OCI-LY1 (cell line): Measurements from ENCODE around the gene ZBTB33.

Experiments used
- H2AFZ ChIP-seq: fragments of 200-600 bp; sonication (generic), shearing (Covaris generic); 2 replicates; pipeline ENCODE4 v1.6.0; 2014; ENCODE audit warnings: antibody characterized with exemption, mild to moderate bottlenecking, low read length
- H3F3A ChIP-seq: fragments of 200-600 bp; sonication (generic), shearing (Covaris generic); 2 replicates; pipeline ENCODE4 v1.6.0; 2014; ENCODE audit warnings: mild to moderate bottlenecking, antibody characterized with exemption, low read length, moderate library complexity; ENCODE audit not compliant: insufficient read depth
- H3K27ac ChIP-seq: fragments of 200-600 bp; sonication (generic); 2 replicates; pipeline ENCODE4 v1.5.1; 2014; ENCODE audit warnings: low read length, mixed run types, mild to moderate bottlenecking, low read depth; ENCODE audit not compliant: poor library complexity, severe bottlenecking
- H3K27me3 ChIP-seq: fragments of 200-600 bp; sonication (generic); 2 replicates; pipeline ENCODE4 v1.6.0; 2014; ENCODE audit warnings: antibody characterized with exemption, mild to moderate bottlenecking, low read length, moderate library complexity; ENCODE audit not compliant: insufficient read depth
- H3K36me3 ChIP-seq: fragments of 200-600 bp; sonication (generic); 2 replicates; pipeline ENCODE4 v1.6.1; 2014; ENCODE audit warnings: mild to moderate bottlenecking, antibody characterized with exemption, low read length, moderate library complexity, mixed read lengths; ENCODE audit not compliant: insufficient read depth
- H3K4me1 ChIP-seq: fragments of 200-600 bp; sonication (generic); 2 replicates; pipeline ENCODE4 v1.5.1; 2014; ENCODE audit warnings: mild to moderate bottlenecking, low read length, moderate library complexity; ENCODE audit not compliant: insufficient read depth, severe bottlenecking
- H3K4me2 ChIP-seq: fragments of 200-600 bp; sonication (generic), shearing (Covaris generic); 2 replicates; pipeline ENCODE4 v1.6.1; 2014; ENCODE audit warnings: low read length
- H3K4me3 ChIP-seq: fragments of 200-600 bp; sonication (generic); 2 replicates; pipeline ENCODE4 v1.5.1; 2014; ENCODE audit warnings: low read length, low read depth, mild to moderate bottlenecking, mixed read lengths; ENCODE audit not compliant: poor library complexity, severe bottlenecking
- H3K79me2 ChIP-seq: fragments of 200-600 bp; shearing (Covaris generic); 2 replicates; pipeline ENCODE4 v1.6.1; 2016; ENCODE audit warnings: mixed run types, low read length, mixed read lengths; ENCODE audit not compliant: insufficient read depth
- H3K9ac ChIP-seq: fragments of 200-600 bp; sonication (generic), shearing (Covaris generic); 2 replicates; pipeline ENCODE4 v1.6.1; 2014; ENCODE audit warnings: mild to moderate bottlenecking, low read length, mixed read lengths
- H3K9me2 ChIP-seq: fragments of 200-600 bp; sonication (generic), shearing (Covaris generic); 2 replicates; pipeline ENCODE4 v1.6.1; 2014; ENCODE audit warnings: low read depth, mild to moderate bottlenecking, low read length, mixed read lengths
- H3K9me3 ChIP-seq: fragments of 200-600 bp; shearing (Covaris generic); 2 replicates; pipeline ENCODE4 v1.6.1; 2014; ENCODE audit warnings: low read length, mixed read lengths
- H4K20me1 ChIP-seq: fragments of 200-600 bp; sonication (generic), shearing (Covaris generic); 2 replicates; pipeline ENCODE4 v1.6.0; 2016; ENCODE audit warnings: mild to moderate bottlenecking, low read length; ENCODE audit not compliant: insufficient read depth
- CTCF ChIP-seq: fragments of 200-600 bp; sonication (generic), shearing (Covaris generic); IDR thresholded peaks from 2 replicates; pipeline ENCODE4 v1.5.1; 2017; ENCODE audit warnings: mild to moderate bottlenecking, antibody characterized with exemption, low read length, moderate library complexity, mixed read lengths
- EZH2 ChIP-seq: fragments of 200-600 bp; sonication (generic), shearing (Covaris generic); IDR thresholded peaks from 2 replicates; pipeline ENCODE4 v1.8.0; 2017; ENCODE audit warnings: borderline replicate concordance, mixed run types, mild to moderate bottlenecking, antibody characterized with exemption, low read length, moderate library complexity, mixed read lengths

Gene ZBTB33

GRCh38 chrX:120306630-120307029 lies 56.0 kb downstream of the ZBTB33 start:
- no peak overlapping the region for H3K27ac ChIP-seq
- H3K79me2 ChIP-seq: no peaks in the 10 kb centered on the region
- no peaks in the 10 kb centered on the region for H3F3A ChIP-seq
- H3K9me3 ChIP-seq: no peaks in the 10 kb centered on the region
- H3K4me3 ChIP-seq: no peak overlapping the region
- H3K9me2 ChIP-seq: no peaks in the 10 kb centered on the region
- peaks cover 56% of the 10 kb centered on the region for H3K4me1 ChIP-seq
- no peak overlapping the region for H3K4me2 ChIP-seq
- no peaks in the 10 kb centered on the region for H3K36me3 ChIP-seq
- no peak for TF ChIP-seq EZH2
- TF ChIP-seq CTCF: no peak
- no peak overlapping the region for H3K9ac ChIP-seq
- no peaks in the 10 kb centered on the region for H4K20me1 ChIP-seq
- H2AFZ ChIP-seq: no peak overlapping the region
- H3K27me3 ChIP-seq: no peaks in the 10 kb centered on the region
